Activated CD4-positive, alpha-beta T cell treated with anti-CD3 and anti-CD28 coated beads for 48 hours (primary cell): Measurements from ENCODE around the gene HELZ2.
A peak's percentile ranks its signal among the peaks of the same experiment; 100 is the strongest.

Experiments used
- DNase-seq: peaks from one replicate; pipeline ENCODE4 v3.0.0-alpha.2; 2020

HELZ2 gene

GRCh38 chr20:63537525-63538203 lies 36.4 kb downstream of the HELZ2 start:
- DNase-seq = peak; percentile 97

- peak; percentile 61 for DNase-seq
Measured at GRCh38 chr20:63536997-63537524, 37.0 kb downstream of the HELZ2 start, which contains the start of gene PTK6. Gene PTK6 (minus strand): TSS chr20:63537376. CDS start chr20:63537314, 62 bp downstream.

GRCh38 chr20:63536241-63536977 lies 37.6 kb downstream of the HELZ2 start:
- DNase-seq = no peak

GRCh38 chr20:63534831-63535651 lies 39.0 kb downstream of the HELZ2 start:
- no peak for DNase-seq

GRCh38 chr20:63534427-63534830 lies 39.6 kb downstream of the HELZ2 start:
- DNase-seq = no peak

- DNase-seq = no peak
Measured at GRCh38 chr20:63533871-63534393, 40.1 kb downstream of the HELZ2 start.

- no peak for DNase-seq
Measured at GRCh38 chr20:63533388-63533787, 40.7 kb downstream of the HELZ2 start.

GRCh38 chr20:63532449-63532971 lies 41.5 kb downstream of the HELZ2 start:
- no peak for DNase-seq

- no peak for DNase-seq
Measured at GRCh38 chr20:63531686-63532448, 42.2 kb downstream of the HELZ2 start.

GRCh38 chr20:63530788-63531160 lies 43.3 kb downstream of the HELZ2 start:
- no peak for DNase-seq

GRCh38 chr20:63529861-63530787 lies 43.9 kb downstream of the HELZ2 start:
- no peak for DNase-seq

- DNase-seq = no peak
Measured at GRCh38 chr20:63529180-63529860, 44.7 kb downstream of the HELZ2 start.

GRCh38 chr20:63527184-63527583 lies 46.9 kb downstream of the HELZ2 start:
- no peak for DNase-seq

- DNase-seq = no peak
Measured at GRCh38 chr20:63525971-63526370, 48.1 kb downstream of the HELZ2 start.

- DNase-seq = no peak
Measured at GRCh38 chr20:63525185-63525584, 48.9 kb downstream of the HELZ2 start.
